GM18870 (cell line): ENCODE results near the gene RHBDD1.

Experiments
- ATAC-seq: cut with Tn5 transposase; IDR thresholded peaks from one replicate; pipeline ENCODE4 v1.9.1; 2021; ENCODE audit warnings: moderate library complexity; ENCODE audit not compliant: unreplicated experiment

Gene RHBDD1

GRCh38 chr2:227022608-227023007 lies 186.8 kb downstream of the RHBDD1 start:
- no peak for ATAC-seq

GRCh38 chr2:227025510-227025909 lies 189.7 kb downstream of the RHBDD1 start:
- ATAC-seq, result peak; percentile 68

- no peak for ATAC-seq
Observed at GRCh38 chr2:227029426-227030105, 193.7 kb downstream of the RHBDD1 start.

GRCh38 chr2:227030789-227031188 lies 194.9 kb downstream of the RHBDD1 start:
- no peak for ATAC-seq

DNA sequence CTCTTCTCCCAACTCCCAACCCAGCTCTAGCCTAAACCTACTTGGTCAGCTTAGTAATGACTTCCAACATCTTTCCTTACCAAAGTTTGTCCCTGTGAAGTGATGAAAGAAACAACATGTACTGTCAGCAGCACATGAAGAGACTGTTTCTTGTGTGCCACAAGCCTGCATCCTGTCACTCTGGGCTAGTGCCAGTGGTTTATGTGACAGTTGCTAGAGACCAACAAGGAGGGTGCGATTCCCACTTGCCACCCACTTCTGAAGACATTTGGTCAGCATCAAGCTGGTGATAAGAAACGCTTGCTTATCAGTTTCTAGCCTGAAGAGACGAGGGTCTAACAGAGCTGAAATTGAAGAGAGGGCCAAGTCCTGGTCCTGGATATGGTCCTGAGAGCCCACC lies 195.5 kb downstream of the RHBDD1 start:
- ATAC-seq, result no peak

DNA sequence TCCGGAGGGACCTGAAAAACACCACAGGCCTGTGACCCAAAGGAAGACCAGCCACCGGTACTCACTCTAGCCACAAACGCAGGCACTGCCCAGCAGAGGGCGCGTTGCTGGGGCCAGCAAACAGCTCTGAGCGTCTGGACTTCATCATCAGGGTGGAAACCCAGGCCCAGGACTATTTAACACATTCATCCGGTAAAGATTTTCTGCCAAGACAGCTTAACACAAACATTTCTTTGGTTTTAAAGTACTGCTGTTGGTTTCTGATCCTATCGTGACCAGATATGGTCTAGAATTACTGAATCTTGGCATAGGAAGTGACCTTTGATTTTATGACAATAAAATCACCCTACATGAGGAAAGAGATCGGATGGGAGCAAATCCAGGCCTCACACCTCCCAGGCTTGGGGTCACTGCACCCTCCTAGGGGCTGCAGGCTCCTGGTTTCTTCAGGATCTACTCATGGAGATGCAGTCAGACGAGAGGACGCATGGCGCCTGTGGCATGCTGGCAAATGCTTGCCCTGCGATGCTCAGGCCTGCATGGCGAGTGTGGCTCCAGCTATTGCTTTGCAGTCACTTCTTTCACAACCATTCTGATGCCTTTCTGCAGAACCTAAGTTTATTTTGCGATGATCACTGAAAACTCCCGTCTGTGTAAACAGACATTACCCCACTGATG lies 197.8 kb downstream of the RHBDD1 start:
- peak; percentile 50 for ATAC-seq

- no peak for ATAC-seq
Observed at GRCh38 chr2:227035711-227036367, 200.0 kb downstream of the RHBDD1 start.

- no peak for ATAC-seq
Observed at GRCh38 chr2:227036527-227036926, 200.7 kb downstream of the RHBDD1 start.

- ATAC-seq, result no peak
Observed at GRCh38 chr2:227038550-227039189, 202.8 kb downstream of the RHBDD1 start.

- no peak for ATAC-seq
Observed at GRCh38 chr2:227043981-227044380, 208.1 kb downstream of the RHBDD1 start.
